HepG2 (cell line): ENCODE measurements around the gene CD81. TPM values are rescaled to one million over a fixed set of nuclear protein-coding genes. Genes with fewer than 3 reads are reported as not detected.

Source experiments
- AHDC1 ChIP-seq: sonication (generic); formaldehyde crosslinking; IDR thresholded peaks from 2 replicates; pipeline ENCODE4 v1.5.1; 2020; ENCODE audit warnings: mild to moderate bottlenecking, missing genetic modification reagents, borderline replicate concordance
- HNRNPL ChIP-seq: fragments of 200-400 bp; formaldehyde crosslinking; IDR thresholded peaks from 2 replicates; pipeline ENCODE4 v1.6.1; 2017; ENCODE audit warnings: mild to moderate bottlenecking, low read depth, low read length
- MXD3 ChIP-seq: IDR thresholded peaks from 2 replicates; pipeline ENCODE4 v1.6.1; 2016; ENCODE audit warnings: mild to moderate bottlenecking, missing biosample characterization, missing genetic modification reagents
- NFKB2 ChIP-seq: sonication (generic); formaldehyde crosslinking; IDR thresholded peaks from 2 replicates; pipeline ENCODE4 v1.4.0; 2020; ENCODE audit warnings: missing genetic modification reagents, borderline replicate concordance
- NPAS2 ChIP-seq: sonication (generic); formaldehyde crosslinking; IDR thresholded peaks from 2 replicates; pipeline ENCODE4 v1.8.0; 2022; ENCODE audit warnings: mild to moderate bottlenecking, missing genetic modification reagents, borderline replicate concordance
- NR2F1 ChIP-seq, 2 experiments: fragments of 450-650 bp in 1 of 2; formaldehyde crosslinking in 1 of 2; IDR thresholded peaks; 2 replicates each; pipeline versions ENCODE4 v1.5.0 to v1.6.1; 2016 to 2020; ENCODE audit warnings: mild to moderate bottlenecking in 1 of 2, missing compliant biosample characterization in 1 of 2, missing genetic modification reagents in 1 of 2, moderate library complexity in 1 of 2
- RORA ChIP-seq: sonication (generic); formaldehyde crosslinking; IDR thresholded peaks from 2 replicates; pipeline ENCODE4 v1.5.0; 2020; ENCODE audit warnings: mild to moderate bottlenecking, missing genetic modification reagents, moderate library complexity
- TFE3 ChIP-seq: IDR thresholded peaks from 2 replicates; pipeline ENCODE4 v1.6.1; 2016
- ZBED4 ChIP-seq: sonication (generic); formaldehyde crosslinking; IDR thresholded peaks from 2 replicates; pipeline ENCODE4 v1.4.0; 2020; ENCODE audit warnings: missing genetic modification reagents, borderline replicate concordance
- ZBTB3 ChIP-seq: sonication (generic); formaldehyde crosslinking; IDR thresholded peaks from 2 replicates; pipeline ENCODE4 v1.4.0; 2020; ENCODE audit warnings: low read depth, mild to moderate bottlenecking, moderate library complexity, missing genetic modification reagents, borderline replicate concordance
- ZKSCAN8 ChIP-seq: IDR thresholded peaks from 2 replicates; pipeline ENCODE4 v1.6.1; 2016; ENCODE audit warnings: borderline replicate concordance, missing genetic modification reagents, missing compliant biosample characterization
- ZNF282 ChIP-seq: fragments of 450-650 bp; IDR thresholded peaks from 2 replicates; pipeline ENCODE4 v1.6.1; 2018; ENCODE audit not compliant: partially characterized antibody
- ZNF784 ChIP-seq: sonication (generic); formaldehyde crosslinking; IDR thresholded peaks from 2 replicates; pipeline ENCODE4 v1.5.1; 2020; ENCODE audit warnings: missing genetic modification reagents, mild to moderate bottlenecking, borderline replicate concordance
- ZSCAN31 ChIP-seq: sonication (generic); formaldehyde crosslinking; IDR thresholded peaks from 2 replicates; pipeline ENCODE4 v1.5.0; 2020; ENCODE audit warnings: low read depth, mild to moderate bottlenecking, missing genetic modification reagents
- polyA plus RNA-seq, 8 experiments: library from polyadenylated mRNA; depleted of rRNA in 3 of 8; stranded (reverse) in 7 of 8; unstranded in 1 of 8; fragments of >200 nt; fragmentation: Illumina TruSeq in 4 of 8; extraction: Trizol in 4 of 8; gene quantifications; 2 replicates each; pipeline versions ENCODE4 v1.2.1 to v1.2.3, GENCODE V29; 2011 to 2016; ENCODE audit warnings: low read depth in 4 of 8, missing spikeins in 1 of 8, mixed read lengths in 1 of 8; ENCODE audit not compliant: insufficient read depth in 1 of 8
- total RNA-seq, 5 experiments: library from RNA; depleted of rRNA; stranded (reverse); fragments of >200 nt; fragmentation: Illumina TruSeq; extraction: Trizol; gene quantifications; 2 replicates each; pipeline ENCODE4 v1.2.3, GENCODE V29; 2016; ENCODE audit warnings: low read depth in 1 of 5

The CD81 gene
- total and polyA plus RNA-seq, 2 of the 13 experiments (the other 11 are each of a cell fraction or from before 2014, with no cell fraction given): not detected

- no peak for TF ChIP-seq ZBTB3 (CRISPR knock-in tag)
- no peak; the same call in 1 of the 2 replicates for TF ChIP-seq ZSCAN31 (CRISPR knock-in tag)
- TF ChIP-seq TFE3 (CRISPR knock-in tag): no peak
- TF ChIP-seq ZKSCAN8: no peak
- no peak; the same call in 1 of the 2 replicates for TF ChIP-seq RORA (CRISPR knock-in tag)
- TF ChIP-seq NR2F1 (CRISPR knock-in tag; IDR thresholded peaks at IDR 0.05): no peak
- TF ChIP-seq ZNF282: no peak
- TF ChIP-seq NFKB2: peak; percentile 67; the same call in 1 of the 2 replicates
- TF ChIP-seq ZNF784 (CRISPR knock-in tag): peak; percentile 8; the same call in 1 of the 2 replicates
- no peak for TF ChIP-seq MXD3 (CRISPR knock-in tag)
- 0 out of 2 replicates have a peak, but pooled peaks have one; percentile 12 for TF ChIP-seq HNRNPL
- no peak for TF ChIP-seq NPAS2 (CRISPR knock-in tag)
- no peak for TF ChIP-seq ZBED4 (CRISPR knock-in tag)
- no peak for TF ChIP-seq AHDC1
These were observed 23.8 kb downstream of the CD81 start (continued) for GRCh38 chr11:2400762-2401435.
